Muscle of leg (tissue), 11 donors: ENCODE data around the gene PCSK5. TPM values are rescaled to one million over a fixed set of nuclear protein-coding genes. Genes with fewer than 3 reads are reported as not detected.
"Not testable (repeated sequence)": the region's sequence is repeated elsewhere in the genome, so short reads cannot be mapped to it uniquely, and the experiment has no call there.

Experiments
- DNase-seq: peaks from one replicate; pipeline ENCODE4 v3.0.0; 2013
- H3K27ac ChIP-seq: one replicate; pipeline ENCODE4 v1.5.1; 2013; ENCODE audit warnings: mild to moderate bottlenecking, low read length, control low read depth
- H3K27me3 ChIP-seq: one replicate; pipeline ENCODE4 v1.6.1; 2013; ENCODE audit warnings: low read length; ENCODE audit not compliant: control insufficient read depth, insufficient read depth
- H3K36me3 ChIP-seq: one replicate; pipeline ENCODE4 v1.6.1; 2013; ENCODE audit warnings: low read length; ENCODE audit not compliant: control insufficient read depth, insufficient read depth
- H3K4me1 ChIP-seq: one replicate; pipeline ENCODE4 v1.6.1; 2013; ENCODE audit warnings: low read length; ENCODE audit not compliant: control insufficient read depth, insufficient read depth
- H3K4me3 ChIP-seq: one replicate; pipeline ENCODE4 v1.5.1; 2013; ENCODE audit warnings: low read length, control low read depth
- H3K9me3 ChIP-seq: replicated peaks from 2 replicates; pipeline ENCODE4 v1.6.1; 2013; ENCODE audit warnings: low read depth, low read length; ENCODE audit not compliant: control insufficient read depth
- WGBS: methylation state at CpG from one replicate; pipeline ENCODE4 v1.1.5; 2013; ENCODE audit warnings: missing lambda C conversion rate; ENCODE audit not compliant: insufficient coverage; 5-methylcytosine and 5-hydroxymethylcytosine counted together
- polyA plus RNA-seq, 8 donors: library from polyadenylated mRNA; unstranded; fragments of 120-200 nt; gene quantifications; one replicate each; pipeline versions ENCODE4 v1.2.1 to v1.2.3, GENCODE V29; 2013; ENCODE audit warnings: inconsistent platforms in 1 of 8, low replicate concordance in 1 of 8; ENCODE audit not compliant: insufficient read length in 8 of 8, insufficient read depth in 1 of 8
- total RNA-seq: library from RNA; stranded (reverse); fragments of 120-200 nt; gene quantifications from one replicate; pipeline ENCODE4 v1.2.4, GENCODE V29; 2013

PCSK5 gene
- total and polyA plus RNA-seq, 9 donors, result 12.9 to 22.1 (median 16.7) TPM

DNA sequence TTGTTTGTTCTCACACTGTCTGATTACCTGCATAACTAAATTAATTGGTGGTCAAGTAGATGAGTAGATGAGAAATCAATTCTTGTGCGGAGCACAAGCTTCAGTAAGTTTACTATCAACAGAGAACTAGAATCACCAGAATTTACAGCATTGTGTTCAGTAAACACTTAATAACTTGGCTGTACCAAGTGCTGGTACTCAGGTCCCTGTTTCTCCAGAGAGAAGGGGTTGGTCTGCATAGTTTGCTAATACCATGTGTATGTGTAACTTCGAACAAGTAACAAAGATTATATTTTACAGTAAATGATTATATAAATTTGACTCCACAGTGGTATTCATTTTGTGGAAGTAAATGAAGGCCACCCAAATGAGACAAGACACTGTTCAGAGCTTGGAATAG lies 146.3 kb downstream of the PCSK5 start:
- WGBS, result no CpG with 5 or more reads among the region's 2 CpGs
- H3K9me3 ChIP-seq, result no peaks in the 10 kb centered on the region
- no peak overlapping the region for H3K4me3 ChIP-seq
- no peaks in the 10 kb centered on the region for H3K27me3 ChIP-seq
- DNase-seq, result no peak
- no peaks in the 10 kb centered on the region for H3K4me1 ChIP-seq
- H3K36me3 ChIP-seq, result peaks cover 7% of the 10 kb centered on the region
- H3K27ac ChIP-seq, result no peak overlapping the region

DNA sequence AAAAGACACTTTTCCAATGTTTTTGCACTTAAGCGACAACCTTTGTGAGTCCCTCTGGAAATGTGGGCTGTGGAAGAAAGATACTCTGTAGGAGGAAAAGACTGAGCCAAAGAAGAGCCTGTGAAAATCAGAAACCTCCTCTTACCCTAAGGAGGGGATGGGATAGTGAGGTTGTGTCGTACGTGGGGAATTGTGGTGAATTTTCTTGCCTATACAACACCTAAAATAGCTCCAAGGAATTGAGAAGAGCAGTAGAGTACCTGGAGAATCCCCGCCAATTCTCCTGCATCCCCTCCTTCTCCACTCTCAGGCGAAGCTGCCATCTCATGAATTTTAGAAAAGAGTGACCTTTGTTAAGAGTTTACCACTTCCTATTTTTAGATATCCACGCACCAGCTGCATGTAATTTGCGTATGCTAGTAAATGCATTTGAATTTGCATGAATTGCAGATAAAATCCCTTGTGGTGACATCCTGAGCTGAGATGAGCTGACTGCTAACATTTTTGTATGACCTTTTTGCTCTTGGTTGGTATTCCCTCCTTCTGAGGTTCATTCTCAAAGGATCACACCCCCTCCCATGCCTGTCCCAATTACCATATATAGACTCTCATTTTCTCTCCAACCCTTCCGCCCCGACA lies 147.2 kb downstream of the PCSK5 start:
- H3K27me3 ChIP-seq, result no peaks in the 10 kb centered on the region
- no CpG with 5 or more reads among the region's 9 CpGs for WGBS
- no peaks in the 10 kb centered on the region for H3K4me1 ChIP-seq
- H3K27ac ChIP-seq, result no peak overlapping the region
- H3K9me3 ChIP-seq, result no peaks in the 10 kb centered on the region
- no peak overlapping the region for H3K4me3 ChIP-seq
- H3K36me3 ChIP-seq, result peaks cover 7% of the 10 kb centered on the region
- DNase-seq, result no peak

DNA sequence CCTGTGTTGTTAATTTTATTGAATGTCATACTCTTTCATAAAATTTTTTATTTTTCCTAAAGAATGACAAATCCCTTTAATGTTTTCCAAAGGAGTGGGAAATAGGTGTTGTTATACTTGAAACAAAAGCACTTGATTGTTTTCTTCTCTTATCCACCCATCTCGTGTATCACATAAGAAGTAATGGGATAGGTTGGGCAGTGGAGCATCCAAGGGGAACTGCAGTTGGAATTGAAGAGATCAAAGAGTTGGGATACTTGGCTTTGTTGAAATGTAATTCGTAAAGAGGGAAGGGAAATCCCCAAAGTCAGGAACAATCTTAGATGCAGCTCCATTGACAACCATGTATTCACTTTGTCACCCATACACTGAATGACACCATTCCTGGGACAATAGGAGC lies 148.0 kb downstream of the PCSK5 start:
- no peak for DNase-seq
- WGBS, result no CpG with 5 or more reads among the region's 2 CpGs
- H3K4me1 ChIP-seq, result no peaks in the 10 kb centered on the region

DNA sequence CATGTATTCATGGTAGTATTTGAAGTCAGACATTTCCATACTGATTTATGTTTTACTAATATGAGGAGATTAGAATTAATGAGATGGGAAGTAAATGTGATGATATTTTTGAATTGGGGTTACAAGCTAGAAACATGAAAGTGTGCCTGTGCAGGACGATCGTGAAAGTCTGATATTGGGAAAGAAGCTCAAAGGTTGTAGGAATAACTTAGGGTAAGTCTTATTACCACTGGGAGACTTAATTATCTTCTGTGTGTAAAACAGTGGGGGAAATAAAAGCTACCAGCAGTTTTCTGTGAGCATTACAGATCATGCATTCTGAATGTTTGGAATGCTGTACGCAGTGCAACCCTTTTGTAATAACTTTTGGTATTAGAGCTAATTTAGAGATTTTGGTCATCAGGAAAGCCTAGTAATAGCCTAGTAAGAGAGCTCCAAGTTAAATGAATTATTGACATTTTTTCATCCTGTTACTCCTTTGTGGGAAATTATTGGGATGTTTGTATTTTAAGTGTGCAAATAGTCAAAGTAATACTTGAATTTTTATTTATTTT lies 153.9 kb downstream of the PCSK5 start:
- no peaks in the 10 kb centered on the region for H3K27me3 ChIP-seq
- H3K4me1 ChIP-seq, result no peaks in the 10 kb centered on the region
- H3K4me3 ChIP-seq, result no peak overlapping the region
- H3K9me3 ChIP-seq, result no peaks in the 10 kb centered on the region
- H3K36me3 ChIP-seq, result no peaks in the 10 kb centered on the region
- no peak for DNase-seq
- H3K27ac ChIP-seq, result no peak overlapping the region
- 76% methylated on average over 3 of the region's 3 CpGs for WGBS

More for the DNA sequence above, 148.0 kb downstream of the PCSK5 start:
- H3K4me3 ChIP-seq, result no peak overlapping the region
- no peaks in the 10 kb centered on the region for H3K27me3 ChIP-seq
- H3K9me3 ChIP-seq, result no peaks in the 10 kb centered on the region
- H3K36me3 ChIP-seq, result peaks cover 7% of the 10 kb centered on the region
- no peak overlapping the region for H3K27ac ChIP-seq

DNA sequence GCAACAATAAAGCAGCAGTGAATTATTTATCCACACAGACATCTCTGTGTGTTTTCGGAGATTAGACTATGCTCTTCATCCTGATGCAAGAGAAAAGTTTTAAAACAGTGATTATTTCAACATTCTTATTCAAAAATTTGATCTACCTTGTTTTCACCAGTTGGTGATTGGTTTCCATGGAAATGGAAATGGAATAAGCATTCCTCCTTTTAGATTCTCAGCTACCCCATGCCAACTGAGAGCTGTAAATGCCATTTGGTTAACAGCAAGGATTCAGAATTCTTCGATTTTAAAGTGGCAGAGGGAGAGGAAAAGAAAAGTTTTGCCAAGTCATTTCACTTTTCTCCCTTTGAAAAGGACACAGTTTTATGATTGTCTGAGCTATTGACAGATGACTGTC lies 154.7 kb downstream of the PCSK5 start:
- H3K4me1 ChIP-seq, result no peaks in the 10 kb centered on the region
- no peaks in the 10 kb centered on the region for H3K27me3 ChIP-seq
- no peak overlapping the region for H3K27ac ChIP-seq
- no peak overlapping the region for H3K4me3 ChIP-seq
- peak; percentile 79 for DNase-seq
- WGBS, result no CpG with 5 or more reads among the region's 2 CpGs
- H3K36me3 ChIP-seq, result no peaks in the 10 kb centered on the region
- H3K9me3 ChIP-seq, result no peaks in the 10 kb centered on the region

DNA sequence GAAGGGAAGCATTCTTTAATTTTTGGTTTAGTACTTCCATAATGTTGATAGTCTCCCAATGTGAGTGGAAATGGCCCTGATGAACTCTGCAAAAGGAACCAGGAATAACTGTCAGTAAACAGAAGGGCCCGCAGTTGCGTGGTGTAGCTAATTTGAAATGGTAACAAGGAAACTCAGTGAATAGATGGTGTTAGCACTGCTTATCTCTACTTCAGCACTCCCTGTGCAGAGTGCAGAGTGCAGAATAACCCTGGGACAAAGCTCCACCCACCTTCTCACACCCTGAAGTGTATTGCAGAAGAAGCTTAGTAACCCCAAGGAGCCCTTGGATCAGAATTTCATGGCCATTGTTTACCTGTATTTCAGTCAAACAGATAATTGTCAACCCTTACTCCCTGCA lies 158.9 kb downstream of the PCSK5 start:
- Histone ChIP-seq H3K27me3 (no peaks in the 10 kb centered on the region), H3K36me3 (peaks cover 2% of the 10 kb centered on the region), H3K4me3 (no peak overlapping the region), H3K9me3 (no peaks in the 10 kb centered on the region), H3K27ac (no peak overlapping the region), H3K4me1 (no peaks in the 10 kb centered on the region)
- DNase-seq, result no peak
- 75% methylated on average over 2 of the region's 2 CpGs for WGBS

DNA sequence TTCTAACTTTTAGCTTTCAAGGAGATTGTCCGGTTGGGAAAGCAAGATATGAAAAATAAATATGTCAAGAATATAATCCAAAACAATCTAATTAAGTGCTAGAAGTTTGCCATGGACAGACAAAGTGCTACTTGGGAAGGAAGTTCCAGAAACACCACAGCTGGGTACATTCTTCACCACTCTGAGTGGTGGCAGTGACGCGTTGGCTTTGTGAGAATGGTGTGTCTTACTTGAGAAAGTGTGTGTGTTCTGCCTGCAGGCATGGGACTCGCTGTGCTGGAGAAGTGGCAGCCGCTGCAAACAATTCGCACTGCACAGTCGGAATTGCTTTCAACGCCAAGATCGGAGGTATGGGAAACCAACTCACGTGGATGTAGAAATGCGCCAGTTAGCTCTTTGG lies 177.2 kb downstream of the PCSK5 start:
- no peaks in the 10 kb centered on the region for H3K9me3 ChIP-seq
- WGBS, result 93% methylated on average over 8 of the region's 11 CpGs
- peaks cover 4% of the 10 kb centered on the region for H3K36me3 ChIP-seq
- no peak overlapping the region for H3K27ac ChIP-seq
- no peaks in the 10 kb centered on the region for H3K27me3 ChIP-seq
- no peak for DNase-seq
- no peak overlapping the region for H3K4me3 ChIP-seq
- no peaks in the 10 kb centered on the region for H3K4me1 ChIP-seq

DNA sequence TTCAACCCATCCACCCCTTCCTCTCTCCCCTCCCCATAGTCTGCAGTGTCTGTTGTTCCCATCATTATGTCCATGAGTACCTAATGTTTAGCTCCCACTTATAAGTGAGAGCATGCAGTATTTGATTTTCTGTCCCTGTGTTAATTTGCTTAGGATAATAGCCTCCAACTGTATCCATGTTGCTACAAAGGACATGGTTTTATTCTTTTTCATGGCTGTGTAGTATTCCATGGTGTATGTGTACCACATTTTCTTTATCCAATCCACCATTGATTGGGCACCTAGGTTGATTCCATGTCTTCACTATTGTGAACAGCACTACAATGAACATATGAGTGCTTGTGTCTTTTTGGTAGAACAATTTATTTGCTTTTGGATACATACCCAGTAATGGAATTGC lies 187.1 kb downstream of the PCSK5 start:
- H3K9me3 ChIP-seq, result peaks cover 2% of the 10 kb centered on the region

DNA sequence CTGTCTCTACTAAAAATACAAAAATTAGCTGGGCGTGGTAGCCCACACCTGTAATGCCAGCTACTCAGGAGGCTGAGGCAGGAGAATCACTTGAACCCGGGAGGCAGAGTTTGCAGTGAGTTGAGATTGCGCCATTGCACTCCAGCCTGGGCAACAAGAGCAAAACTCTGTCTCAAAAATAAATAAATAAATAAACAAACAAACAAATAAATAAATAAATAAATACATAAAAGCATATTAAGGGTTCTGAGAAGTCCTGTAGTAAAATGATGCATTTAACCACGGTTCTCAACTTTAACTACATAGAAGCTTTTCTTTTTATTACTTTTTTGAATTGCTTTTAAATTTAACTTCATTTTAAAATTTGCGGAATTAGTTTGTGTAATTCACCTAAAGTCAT lies 190.8 kb downstream of the PCSK5 start:
- no CpG with 5 or more reads among the region's 5 CpGs for whole genome bisulfite sequencing
- H3K4me1 ChIP-seq, H3K27me3 ChIP-seq, DNase-seq, H3K4me3 ChIP-seq, H3K36me3 ChIP-seq, H3K27ac ChIP-seq, H3K9me3 ChIP-seq: not testable (repeated sequence)

More for the DNA sequence above, 187.1 kb downstream of the PCSK5 start:
- Histone ChIP-seq H3K4me3 (no peak overlapping the region), H3K4me1 (no peaks in the 10 kb centered on the region), H3K27ac (no peak overlapping the region), H3K36me3 (peaks cover 2% of the 10 kb centered on the region), H3K27me3 (no peaks in the 10 kb centered on the region)
- DNase-seq, result no peak

DNA sequence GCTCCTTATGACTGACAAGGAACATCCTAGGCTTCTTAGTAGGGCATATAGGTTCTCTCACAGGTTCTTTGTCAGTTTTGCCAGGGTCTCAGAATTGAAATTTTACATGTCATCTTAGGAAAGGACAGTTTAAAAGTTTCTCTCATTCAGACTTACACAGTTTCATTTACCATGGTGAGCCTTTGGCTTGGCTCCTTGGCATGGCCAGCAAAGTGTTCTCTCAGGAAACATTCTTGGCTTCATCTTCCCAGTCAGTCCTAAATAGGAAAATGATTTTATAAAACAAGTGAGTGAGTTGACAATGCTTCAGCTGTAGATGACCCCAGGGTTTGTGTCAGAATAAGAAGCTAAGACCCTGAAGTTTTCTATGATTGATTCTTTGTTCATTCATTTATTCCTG lies 191.6 kb downstream of the PCSK5 start:
- Histone ChIP-seq H3K27me3 (no peaks in the 10 kb centered on the region), H3K4me1 (no peaks in the 10 kb centered on the region), H3K27ac (no peak overlapping the region), H3K9me3 (peaks cover 2% of the 10 kb centered on the region), H3K4me3 (no peak overlapping the region), H3K36me3 (peaks cover 3% of the 10 kb centered on the region)
- DNase-seq, result peak; percentile 68

DNA sequence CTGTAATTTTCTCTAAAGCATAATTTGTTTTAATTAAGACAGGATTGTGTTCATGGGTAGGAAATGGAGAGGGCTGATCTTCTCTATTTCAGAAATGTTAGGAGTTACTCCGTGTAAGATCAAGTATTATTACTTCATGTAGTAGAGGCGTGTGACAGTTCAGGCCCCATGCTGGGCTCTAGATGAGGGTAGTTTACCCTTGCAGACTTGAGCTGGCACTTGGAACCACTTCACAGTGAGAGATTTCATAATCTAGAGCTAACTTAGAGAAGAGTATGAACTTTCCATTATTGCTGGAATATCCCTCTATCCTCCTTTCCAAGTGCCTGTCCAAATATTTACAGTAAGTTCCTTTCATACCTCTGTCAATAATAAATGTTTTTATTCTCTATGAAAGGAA lies 195.1 kb downstream of the PCSK5 start:
- Histone ChIP-seq H3K4me3 (no peak overlapping the region), H3K27ac (no peak overlapping the region), H3K4me1 (peaks cover 3% of the 10 kb centered on the region), H3K9me3 (no peaks in the 10 kb centered on the region), H3K36me3 (peaks cover 3% of the 10 kb centered on the region), H3K27me3 (no peaks in the 10 kb centered on the region)
- no peak for DNase-seq
- WGBS, result no CpG with 5 or more reads among the region's 2 CpGs
